Adrenal gland (tissue), 5 donors: ENCODE results near the gene DOK6.

ENCODE experiments used
- CTCF ChIP-seq, 6 experiments: fragments of 450-650 bp in 4 of 6; fragments of 200-600 bp in 2 of 6; sonication (generic) in 1 of 6; IDR thresholded peaks; 1 replicate in 5 of 6; 2 replicates in 1 of 6; pipeline versions ENCODE4 v1.5.1 to v1.8.0; 2016 to 2021; ENCODE audit warnings: antibody characterized with exemption in 6 of 6, mild to moderate bottlenecking in 2 of 6, moderate library complexity in 1 of 6
- POLR2A ChIP-seq, 2 donors: fragments of 450-650 bp; IDR thresholded peaks; one replicate each; pipeline ENCODE4 v1.6.1; 2017; ENCODE audit warnings: antibody characterized with exemption in 2 of 2, mild to moderate bottlenecking in 2 of 2, moderate library complexity in 1 of 2
- donor health status: DM: no; HTN: no; CAD: no.

DNA sequence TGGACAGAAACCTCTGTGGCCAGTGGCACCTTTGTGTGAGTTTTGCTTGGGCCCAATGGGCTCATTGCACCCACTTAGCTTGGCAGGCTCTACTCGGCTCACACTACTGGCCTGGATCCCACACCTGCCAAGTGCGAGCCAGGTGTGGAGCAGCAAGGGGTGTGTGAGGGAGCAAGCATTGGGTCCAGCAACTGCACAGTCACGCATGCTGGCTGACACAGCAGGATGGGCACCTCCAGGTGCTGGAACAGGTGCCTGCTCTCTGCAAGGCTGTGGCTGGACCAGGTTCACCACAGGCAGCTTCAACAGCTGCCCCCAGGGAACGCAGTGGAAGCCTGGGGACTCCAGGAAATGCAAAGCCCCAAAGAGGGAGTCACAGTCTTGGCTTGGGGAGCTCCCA is 94.2 kb downstream of the DOK6 start:
- TF ChIP-seq CTCF (IDR thresholded peaks at IDR 0.05) (no peak), POLR2A (IDR thresholded peaks at IDR 0.05) (no peak)
